ENCODE measurements around the gene CELF6. TPM values are rescaled to one million over a fixed set of nuclear protein-coding genes. Genes with fewer than 3 reads are reported as not detected.

The CELF6 gene
- total RNA-seq, 1 donor from 2014 or later = 0.21 TPM

DNA sequence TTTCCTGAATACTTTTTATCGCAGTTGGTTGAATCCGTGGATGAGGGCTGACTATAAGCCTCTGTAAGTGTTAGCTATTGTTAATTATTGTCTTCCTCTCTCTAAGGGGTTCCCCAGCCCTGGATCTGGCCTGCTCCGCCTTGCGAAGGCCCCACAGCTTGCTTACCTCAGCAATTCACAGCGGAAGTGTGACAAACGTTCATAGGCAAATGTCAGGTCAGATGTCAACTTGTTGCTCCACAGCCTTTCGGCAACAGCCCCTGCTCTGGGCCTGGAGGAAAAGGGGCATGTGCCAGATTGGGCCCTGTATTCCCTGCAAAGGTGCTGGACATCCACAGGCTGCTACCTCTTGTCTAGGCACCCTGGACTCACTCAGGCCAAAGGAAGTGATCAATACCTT lies 25.3 kb upstream of the CELF6 start:
- H3K27ac Mint-ChIP-seq (ENCODE audit: unreplicated experiment) = no peak overlapping the region
- no peak for DNase-seq (ENCODE audit: low spot score)
- peak overlapping the region; percentile 63 for H3K4me3 Mint-ChIP-seq (ENCODE audit: unreplicated experiment)
- peaks cover 6% of the 10 kb centered on the region for H3K4me1 Mint-ChIP-seq (ENCODE audit: unreplicated experiment)
- H3K27me3 Mint-ChIP-seq (ENCODE audit: unreplicated experiment) = peaks cover 3% of the 10 kb centered on the region
- no peaks in the 10 kb centered on the region for H3K9me3 Mint-ChIP-seq (ENCODE audit: unreplicated experiment)
- H3K36me3 Mint-ChIP-seq (ENCODE audit: low read depth, unreplicated experiment) = peaks cover 28% of the 10 kb centered on the region
- TF ChIP-seq, protein P1, sequence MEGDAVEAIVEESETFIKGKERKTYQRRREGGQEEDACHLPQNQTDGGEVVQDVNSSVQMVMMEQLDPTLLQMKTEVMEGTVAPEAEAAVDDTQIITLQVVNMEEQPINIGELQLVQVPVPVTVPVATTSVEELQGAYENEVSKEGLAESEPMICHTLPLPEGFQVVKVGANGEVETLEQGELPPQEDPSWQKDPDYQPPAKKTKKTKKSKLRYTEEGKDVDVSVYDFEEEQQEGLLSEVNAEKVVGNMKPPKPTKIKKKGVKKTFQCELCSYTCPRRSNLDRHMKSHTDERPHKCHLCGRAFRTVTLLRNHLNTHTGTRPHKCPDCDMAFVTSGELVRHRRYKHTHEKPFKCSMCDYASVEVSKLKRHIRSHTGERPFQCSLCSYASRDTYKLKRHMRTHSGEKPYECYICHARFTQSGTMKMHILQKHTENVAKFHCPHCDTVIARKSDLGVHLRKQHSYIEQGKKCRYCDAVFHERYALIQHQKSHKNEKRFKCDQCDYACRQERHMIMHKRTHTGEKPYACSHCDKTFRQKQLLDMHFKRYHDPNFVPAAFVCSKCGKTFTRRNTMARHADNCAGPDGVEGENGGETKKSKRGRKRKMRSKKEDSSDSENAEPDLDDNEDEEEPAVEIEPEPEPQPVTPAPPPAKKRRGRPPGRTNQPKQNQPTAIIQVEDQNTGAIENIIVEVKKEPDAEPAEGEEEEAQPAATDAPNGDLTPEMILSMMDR (IDR thresholded peaks at IDR 0.05; ENCODE audit: unreplicated experiment) = no peak

DNA sequence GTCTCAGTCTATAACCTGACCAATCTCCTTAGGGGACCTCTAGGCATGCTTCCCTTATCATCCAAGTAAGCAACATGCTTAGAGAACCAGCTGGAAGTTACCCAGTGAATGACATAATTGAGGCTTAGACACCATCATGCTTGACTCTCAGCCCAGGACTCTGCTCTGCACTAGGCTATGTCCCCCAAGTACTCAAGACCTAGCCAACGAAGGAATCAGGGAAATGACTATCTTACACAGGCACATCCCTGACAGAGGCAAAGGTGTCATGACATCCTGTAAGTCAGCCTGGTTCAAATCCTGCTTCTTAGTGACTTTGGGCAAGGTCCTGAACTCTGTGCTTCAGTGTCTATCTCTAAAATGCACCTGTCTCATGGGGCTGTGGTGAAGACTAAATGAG lies 24.6 kb upstream of the CELF6 start:
- peaks cover 27% of the 10 kb centered on the region for H3K36me3 Mint-ChIP-seq (ENCODE audit: low read depth, unreplicated experiment)
- no peaks in the 10 kb centered on the region for H3K9me3 Mint-ChIP-seq (ENCODE audit: unreplicated experiment)
- TF ChIP-seq, protein P1 (IDR thresholded peaks at IDR 0.05; ENCODE audit: unreplicated experiment) = no peak
- H3K4me1 Mint-ChIP-seq (ENCODE audit: unreplicated experiment) = peaks cover 6% of the 10 kb centered on the region
- peaks cover 3% of the 10 kb centered on the region for H3K27me3 Mint-ChIP-seq (ENCODE audit: unreplicated experiment)
- H3K27ac Mint-ChIP-seq (ENCODE audit: unreplicated experiment) = no peak overlapping the region
- no peak for DNase-seq (ENCODE audit: low spot score)
- no peak overlapping the region for H3K4me3 Mint-ChIP-seq (ENCODE audit: unreplicated experiment)

- no peaks in the 10 kb centered on the region for H3K9me3 Mint-ChIP-seq (ENCODE audit: unreplicated experiment)
- TF ChIP-seq, protein P1 (IDR thresholded peaks at IDR 0.05; ENCODE audit: unreplicated experiment) = no peak
- H3K27me3 Mint-ChIP-seq (ENCODE audit: unreplicated experiment) = peaks cover 5% of the 10 kb centered on the region
- H3K4me1 Mint-ChIP-seq (ENCODE audit: unreplicated experiment) = peaks cover 6% of the 10 kb centered on the region
- peak; percentile 74 for DNase-seq (ENCODE audit: low spot score)
- H3K27ac Mint-ChIP-seq (ENCODE audit: unreplicated experiment) = no peak overlapping the region
- no peak overlapping the region for H3K4me3 Mint-ChIP-seq (ENCODE audit: unreplicated experiment)
- H3K36me3 Mint-ChIP-seq (ENCODE audit: low read depth, unreplicated experiment) = peaks cover 26% of the 10 kb centered on the region
Measured at GRCh38 chr15:72342385-72342784, 22.4 kb upstream of the CELF6 start.

- H3K9me3 Mint-ChIP-seq (ENCODE audit: unreplicated experiment) = no peaks in the 10 kb centered on the region
- H3K27me3 Mint-ChIP-seq (ENCODE audit: unreplicated experiment) = peaks cover 5% of the 10 kb centered on the region
- H3K4me3 Mint-ChIP-seq (ENCODE audit: unreplicated experiment) = no peak overlapping the region
- H3K27ac Mint-ChIP-seq (ENCODE audit: unreplicated experiment) = no peak overlapping the region
- TF ChIP-seq, protein P1 (IDR thresholded peaks at IDR 0.05; ENCODE audit: unreplicated experiment) = peak; percentile 65
- peaks cover 25% of the 10 kb centered on the region for H3K36me3 Mint-ChIP-seq (ENCODE audit: low read depth, unreplicated experiment)
- peaks cover 6% of the 10 kb centered on the region for H3K4me1 Mint-ChIP-seq (ENCODE audit: unreplicated experiment)
- peak; percentile 70 for DNase-seq (ENCODE audit: low spot score)
Measured at GRCh38 chr15:72341361-72341760, 21.4 kb upstream of the CELF6 start.

GRCh38 chr15:72340366-72340765 lies 20.4 kb upstream of the CELF6 start:
- Mint-ChIP-seq H3K27me3 (ENCODE audit: unreplicated experiment) (peaks cover 5% of the 10 kb centered on the region), H3K9me3 (ENCODE audit: unreplicated experiment) (no peaks in the 10 kb centered on the region), H3K27ac (ENCODE audit: unreplicated experiment) (no peak overlapping the region), H3K4me1 (ENCODE audit: unreplicated experiment) (peaks cover 6% of the 10 kb centered on the region), H3K4me3 (ENCODE audit: unreplicated experiment) (no peak overlapping the region), H3K36me3 (ENCODE audit: low read depth, unreplicated experiment) (peaks cover 21% of the 10 kb centered on the region)
- TF ChIP-seq, protein P1 (IDR thresholded peaks at IDR 0.05; ENCODE audit: unreplicated experiment) = no peak
- no peak for DNase-seq (ENCODE audit: low spot score)

All from endothelial cell (in vitro differentiated cells).